ENCODE results near the gene GPD2. TPM values are rescaled to one million over a fixed set of nuclear protein-coding genes. Genes with fewer than 3 reads are reported as not detected.

Gene GPD2
- total RNA-seq, 1 donor = 59.7 TPM

GRCh38 chr2:156430236-156430979 is 5.8 kb upstream of the GPD2 start:
- TF ChIP-seq CTCF (IDR thresholded peaks at IDR 0.05; ENCODE audit: extremely low read depth, low read depth, low read length) = no peak
- H3K27me3 ChIP-seq (ENCODE audit: insufficient read depth, low read length) = no peaks in the 10 kb centered on the region
- peak overlapping the region; percentile 27 for H3K4me2 ChIP-seq (ENCODE audit: insufficient read depth, low read length)
- no peaks in the 10 kb centered on the region for H4K20me1 ChIP-seq (ENCODE audit: insufficient read depth, low read length)
- H2AFZ ChIP-seq (ENCODE audit: low read length) = peak overlapping the region; percentile 7
- peaks cover 27% of the 10 kb centered on the region for H3K4me1 ChIP-seq (ENCODE audit: insufficient read depth, low read length)
- H3K9me3 ChIP-seq (ENCODE audit: low read depth, low read length) = no peaks in the 10 kb centered on the region
- DNase-seq (ENCODE audit: insufficient read length, low spot score, missing footprints) = no peak
- H3K36me3 ChIP-seq (ENCODE audit: insufficient read depth, low read length) = no peaks in the 10 kb centered on the region
- H3K27ac ChIP-seq (ENCODE audit: low read depth, low read length) = peak overlapping the region; percentile 17
- H3K4me3 ChIP-seq (ENCODE audit: insufficient read depth, low read length) = no peak overlapping the region
- no peaks in the 10 kb centered on the region for H3K79me2 ChIP-seq (ENCODE audit: insufficient read depth, low read length)

GRCh38 chr2:156430980-156431358 is 5.2 kb upstream of the GPD2 start:
- peak; percentile 80 for DNase-seq (ENCODE audit: insufficient read length, low spot score, missing footprints)
- Histone ChIP-seq H3K4me1 (ENCODE audit: insufficient read depth, low read length) (peaks cover 30% of the 10 kb centered on the region), H2AFZ (ENCODE audit: low read length) (peak overlapping the region; percentile 7), H3K4me3 (ENCODE audit: insufficient read depth, low read length) (no peak overlapping the region), H3K27ac (ENCODE audit: low read depth, low read length) (peak overlapping the region; percentile 17), H3K27me3 (ENCODE audit: insufficient read depth, low read length) (no peaks in the 10 kb centered on the region), H3K36me3 (ENCODE audit: insufficient read depth, low read length) (no peaks in the 10 kb centered on the region), H3K79me2 (ENCODE audit: insufficient read depth, low read length) (no peaks in the 10 kb centered on the region), H3K9me3 (ENCODE audit: low read depth, low read length) (no peaks in the 10 kb centered on the region), H3K4me2 (ENCODE audit: insufficient read depth, low read length) (peak overlapping the region; percentile 27), H4K20me1 (ENCODE audit: insufficient read depth, low read length) (no peaks in the 10 kb centered on the region)
- no peak for TF ChIP-seq CTCF (IDR thresholded peaks at IDR 0.05; ENCODE audit: extremely low read depth, low read depth, low read length)

- Histone ChIP-seq H3K36me3 (ENCODE audit: insufficient read depth, low read length) (no peaks in the 10 kb centered on the region), H2AFZ (ENCODE audit: low read length) (peak overlapping the region; percentile 82), H3K79me2 (ENCODE audit: insufficient read depth, low read length) (peaks cover 29% of the 10 kb centered on the region), H3K4me1 (ENCODE audit: insufficient read depth, low read length) (peaks cover 47% of the 10 kb centered on the region), H4K20me1 (ENCODE audit: insufficient read depth, low read length) (no peaks in the 10 kb centered on the region), H3K27ac (ENCODE audit: low read depth, low read length) (peak overlapping the region; percentile 91), H3K27me3 (ENCODE audit: insufficient read depth, low read length) (no peaks in the 10 kb centered on the region), H3K4me2 (ENCODE audit: insufficient read depth, low read length) (peak overlapping the region; percentile 88), H3K9me3 (ENCODE audit: low read depth, low read length) (no peaks in the 10 kb centered on the region), H3K4me3 (ENCODE audit: insufficient read depth, low read length) (peak overlapping the region; percentile 85)
- peak; percentile 83 for DNase-seq (ENCODE audit: insufficient read length, low spot score, missing footprints)
- no peak for TF ChIP-seq CTCF (IDR thresholded peaks at IDR 0.05; ENCODE audit: extremely low read depth, low read depth, low read length)
Measured at GRCh38 chr2:156434461-156435291, 1.5 kb upstream of the GPD2 start.

GRCh38 chr2:156435396-156435717 is 822 bp upstream of the GPD2 start:
- peak overlapping the region; percentile 82 for H2AFZ ChIP-seq (ENCODE audit: low read length)
- H3K4me2 ChIP-seq (ENCODE audit: insufficient read depth, low read length) = peak overlapping the region; percentile 88
- H3K4me1 ChIP-seq (ENCODE audit: insufficient read depth, low read length) = peaks cover 46% of the 10 kb centered on the region
- H3K36me3 ChIP-seq (ENCODE audit: insufficient read depth, low read length) = no peaks in the 10 kb centered on the region
- H3K79me2 ChIP-seq (ENCODE audit: insufficient read depth, low read length) = peaks cover 35% of the 10 kb centered on the region
- H3K27ac ChIP-seq (ENCODE audit: low read depth, low read length) = peak overlapping the region; percentile 91
- no peaks in the 10 kb centered on the region for H3K27me3 ChIP-seq (ENCODE audit: insufficient read depth, low read length)
- H4K20me1 ChIP-seq (ENCODE audit: insufficient read depth, low read length) = no peaks in the 10 kb centered on the region
- peak overlapping the region; percentile 85 for H3K4me3 ChIP-seq (ENCODE audit: insufficient read depth, low read length)
- DNase-seq (ENCODE audit: insufficient read length, low spot score, missing footprints) = no peak
- no peaks in the 10 kb centered on the region for H3K9me3 ChIP-seq (ENCODE audit: low read depth, low read length)
- TF ChIP-seq CTCF (IDR thresholded peaks at IDR 0.05; ENCODE audit: extremely low read depth, low read depth, low read length) = no peak

All from osteoblast (primary cell).